ENCODE results near the gene KCTD16.

KCTD16 gene

DNA sequence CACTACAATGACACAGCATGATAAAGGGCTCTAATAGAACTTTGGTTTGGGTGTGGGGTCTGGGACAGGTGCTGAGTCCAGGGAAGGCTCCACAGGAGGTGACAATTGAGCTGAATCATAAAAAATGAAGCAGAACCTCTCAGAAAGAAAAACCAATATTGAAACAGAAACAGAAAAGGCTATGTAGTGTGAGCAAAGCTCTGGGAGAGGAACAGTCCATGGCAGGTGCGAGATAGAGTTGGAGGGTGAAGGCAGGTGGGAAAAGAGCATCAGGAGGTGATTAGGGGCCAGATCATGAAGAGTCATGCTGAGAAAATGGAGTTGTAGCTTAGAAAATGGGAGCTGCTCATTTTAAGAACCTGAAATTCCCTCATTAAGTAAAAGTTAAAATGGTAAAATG is 164.9 kb downstream of the KCTD16 start:
- DNase-seq (ENCODE audit: low spot score) = no peak

DNA sequence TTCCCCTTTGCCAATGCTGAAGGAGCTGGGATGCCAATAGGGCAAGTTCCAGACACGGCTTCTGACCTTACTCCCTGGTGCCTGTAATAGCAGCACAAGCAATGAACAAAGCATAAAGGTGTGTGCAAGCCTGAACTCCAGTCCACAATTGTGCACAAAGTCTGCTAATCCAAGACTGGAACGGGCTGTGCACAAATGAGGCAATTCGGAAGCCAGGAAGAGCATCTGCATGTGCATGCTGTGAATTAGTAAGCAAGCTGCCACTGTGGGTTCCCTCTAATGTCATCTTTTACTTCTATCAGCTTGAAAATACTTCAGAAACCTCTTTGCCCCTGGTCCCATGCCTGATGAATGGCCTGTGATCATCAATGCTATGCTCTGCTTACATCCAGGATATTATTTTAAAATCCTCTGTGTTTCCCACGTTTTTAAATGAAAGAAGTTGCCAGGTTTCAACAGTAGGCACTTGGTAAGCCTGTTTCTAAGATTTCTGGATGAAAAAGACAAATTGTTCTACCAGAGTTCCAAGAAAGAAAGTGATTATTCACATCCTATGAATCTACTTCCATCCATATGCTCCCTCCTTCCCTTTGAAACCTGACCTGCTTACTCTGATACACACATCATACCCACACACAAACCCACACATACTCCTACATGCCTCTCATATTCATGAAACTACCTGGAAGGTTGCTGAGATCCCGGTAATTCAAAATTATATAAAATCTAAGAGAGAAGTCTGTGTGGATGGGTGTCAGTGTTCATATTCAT is 165.7 kb downstream of the KCTD16 start:
- no peak for DNase-seq (ENCODE audit: low spot score)

DNA sequence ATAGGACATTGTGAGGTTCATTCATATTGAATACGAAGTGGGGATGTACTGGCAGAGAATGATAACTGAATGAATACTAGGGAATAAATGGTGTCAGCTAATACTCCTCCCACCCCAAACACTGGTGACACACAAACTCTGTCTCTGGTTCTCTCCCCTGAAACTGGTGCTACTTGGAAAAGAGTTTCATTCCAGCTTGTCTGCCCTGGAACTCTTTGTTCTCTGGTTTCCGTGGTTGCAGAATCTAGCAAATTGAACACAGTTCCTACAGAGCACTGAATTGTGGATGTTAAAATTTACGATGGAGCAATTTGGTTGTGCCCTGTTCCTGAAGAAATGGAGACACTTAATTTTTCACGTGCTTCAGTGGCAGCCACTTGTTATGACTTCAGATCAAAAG is 181.7 kb downstream of the KCTD16 start:
- no peak for DNase-seq (ENCODE audit: low spot score)

DNA sequence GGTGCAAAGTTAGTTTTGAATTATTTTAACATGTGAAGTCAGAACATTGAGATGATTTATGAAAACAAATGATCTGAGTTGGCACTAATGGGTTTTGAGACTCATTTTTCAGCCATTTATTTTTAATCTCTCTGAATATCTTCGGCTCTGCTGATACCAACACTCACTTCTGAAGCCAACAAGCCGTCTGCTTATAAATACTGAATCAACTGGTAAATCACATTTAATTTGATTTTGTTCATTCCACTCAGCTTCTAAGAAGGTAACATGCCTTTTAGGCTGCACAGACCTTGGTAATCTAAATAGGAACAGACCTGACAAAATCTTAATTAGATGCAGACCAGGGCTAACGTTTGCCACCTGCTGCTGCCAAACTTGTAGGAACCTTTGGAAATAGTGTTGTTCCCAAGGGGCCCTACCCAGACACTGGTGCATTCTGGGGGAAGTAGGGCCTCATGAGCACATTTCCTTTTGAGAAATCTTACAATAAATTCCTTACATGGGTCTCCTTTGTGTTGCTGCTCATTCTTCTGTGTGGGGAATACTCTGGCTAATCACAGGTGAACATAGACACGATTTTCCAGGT is 182.2 kb downstream of the KCTD16 start:
- no peak for DNase-seq (ENCODE audit: low spot score)

DNA sequence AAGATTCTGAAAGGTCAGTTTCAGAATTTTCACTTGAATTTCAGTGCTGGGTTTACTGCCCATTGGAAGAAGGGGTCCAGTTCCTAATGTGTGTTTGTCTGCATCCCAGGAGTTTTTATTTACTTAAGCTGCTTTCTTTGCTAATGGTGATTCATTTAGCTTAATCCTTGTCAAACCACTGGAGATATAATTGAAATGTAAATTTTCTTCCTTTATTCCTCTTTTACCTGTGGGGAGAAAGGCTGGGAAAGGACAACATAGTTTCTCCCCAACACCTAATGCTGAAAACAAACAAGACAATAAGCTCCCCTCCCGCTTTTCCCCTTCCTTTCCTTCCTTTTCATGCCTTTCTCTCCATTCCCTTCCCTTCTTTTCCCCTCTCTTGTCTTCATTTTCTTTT is 185.8 kb downstream of the KCTD16 start:
- DNase-seq (ENCODE audit: low spot score) = no peak

DNA sequence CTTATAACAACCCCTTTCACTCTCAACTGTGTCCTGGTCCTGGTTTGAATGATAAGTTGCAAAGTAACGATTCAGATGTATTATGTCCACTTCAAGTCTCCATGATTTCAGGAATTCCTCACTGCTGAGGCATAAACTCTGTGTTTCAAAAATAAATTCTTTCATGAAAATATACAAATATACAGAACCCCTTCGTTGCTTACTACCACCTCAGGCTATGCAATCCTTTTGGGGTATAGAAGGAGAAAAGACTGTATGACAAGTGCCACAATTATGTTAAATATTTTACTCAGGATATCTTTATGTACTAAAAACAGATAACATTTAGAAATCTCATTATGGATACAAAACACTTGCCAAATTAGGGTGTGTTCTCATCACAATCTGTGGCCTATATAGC is 190.7 kb downstream of the KCTD16 start:
- DNase-seq (ENCODE audit: low spot score) = no peak

DNA sequence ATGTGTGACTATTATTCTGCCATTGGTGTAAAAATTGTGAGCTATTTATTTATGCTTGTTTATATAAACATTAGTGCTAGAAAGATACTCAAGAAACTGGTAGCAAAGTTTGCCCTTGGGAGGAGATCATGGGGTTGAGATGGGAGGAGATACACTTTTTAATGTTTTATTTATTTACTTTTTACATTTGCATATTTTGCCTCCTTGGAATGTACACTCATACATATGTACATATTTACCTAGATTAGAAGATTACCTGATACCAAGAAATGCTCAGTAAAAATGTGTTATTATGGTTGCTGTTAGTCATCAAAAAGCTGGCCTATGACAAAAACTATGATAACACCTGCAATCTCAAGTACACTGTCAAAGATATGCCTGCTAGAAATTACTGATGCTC is 195.2 kb downstream of the KCTD16 start:
- DNase-seq (ENCODE audit: low spot score) = no peak

DNA sequence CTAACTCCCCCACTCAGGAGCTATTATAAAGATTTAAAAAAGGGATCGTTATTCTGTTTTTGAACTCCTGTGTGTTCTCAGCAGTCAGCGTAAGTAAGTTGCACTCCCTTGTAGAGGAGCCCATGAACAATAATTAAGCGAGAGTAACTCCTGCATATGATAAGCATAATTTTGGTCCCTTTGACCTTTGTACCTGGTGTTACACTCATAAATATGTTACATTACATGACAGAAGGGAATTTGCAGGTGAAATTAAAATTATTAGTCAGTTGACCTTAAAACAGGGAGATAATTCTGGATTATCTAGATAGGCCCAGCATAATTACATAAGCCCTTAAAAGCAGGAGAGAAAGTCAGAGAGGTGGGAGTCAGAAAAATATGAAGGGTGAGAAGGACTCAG is 197.3 kb downstream of the KCTD16 start:
- DNase-seq (ENCODE audit: low spot score) = no peak

DNA sequence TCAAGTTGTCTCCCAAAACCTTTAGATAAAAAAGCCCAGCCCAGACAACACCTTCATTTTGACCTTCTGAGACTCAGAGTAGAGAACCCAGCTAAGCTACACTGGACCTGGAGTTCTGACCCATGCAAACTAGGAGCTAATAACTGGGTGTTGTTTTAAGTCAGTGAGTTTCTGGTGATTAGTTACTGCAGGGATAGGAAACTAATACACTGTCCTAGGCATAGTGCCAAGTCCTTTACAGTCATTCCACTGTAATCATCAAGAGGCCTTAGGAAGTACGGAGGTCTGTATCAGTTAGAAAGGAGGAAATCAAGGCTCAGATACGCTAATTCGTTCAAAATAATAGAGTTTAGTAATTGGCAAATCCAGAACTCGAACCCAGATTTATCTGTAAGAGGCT is 197.9 kb downstream of the KCTD16 start:
- DNase-seq (ENCODE audit: low spot score) = no peak

DNA sequence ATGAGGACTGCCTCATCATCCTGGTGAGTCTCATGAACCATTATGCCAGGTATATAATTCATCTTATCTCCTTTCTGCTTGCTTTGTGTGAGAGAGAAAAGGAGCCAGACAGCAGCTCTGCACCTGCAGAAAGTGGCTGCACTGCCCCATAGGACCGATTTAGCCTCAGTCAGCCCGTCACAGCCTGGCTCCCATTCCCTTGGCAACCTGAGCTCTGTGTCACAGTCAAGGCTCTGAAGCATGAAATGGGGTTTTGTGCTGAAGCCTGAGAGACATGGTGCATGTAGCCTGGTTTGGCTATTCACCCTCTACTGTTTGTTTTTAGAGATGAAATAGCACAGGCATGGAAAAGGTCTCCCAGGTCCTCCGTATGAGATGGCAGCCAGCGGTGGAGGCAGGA is 198.3 kb downstream of the KCTD16 start:
- no peak for DNase-seq (ENCODE audit: low spot score)

DNA sequence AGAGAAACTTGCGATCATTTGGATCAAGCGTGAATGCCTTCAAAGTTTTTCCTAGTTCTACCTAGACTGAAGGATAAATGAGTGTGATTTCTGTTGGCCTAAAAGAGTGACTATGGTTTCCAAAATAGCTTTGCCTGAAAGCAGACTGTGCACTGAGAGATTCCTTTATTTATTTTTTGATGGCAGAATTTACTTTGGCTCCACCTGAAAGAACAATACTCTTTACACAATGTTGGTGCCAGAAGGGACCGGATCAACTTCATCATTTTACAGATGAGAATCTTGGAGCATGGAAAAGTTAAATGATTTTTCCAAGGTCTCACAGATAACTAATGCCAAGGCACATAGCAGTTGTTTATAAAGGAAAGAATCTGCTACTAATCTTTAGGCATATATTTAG is 199.6 kb downstream of the KCTD16 start:
- no peak for DNase-seq (ENCODE audit: low spot score)

DNA sequence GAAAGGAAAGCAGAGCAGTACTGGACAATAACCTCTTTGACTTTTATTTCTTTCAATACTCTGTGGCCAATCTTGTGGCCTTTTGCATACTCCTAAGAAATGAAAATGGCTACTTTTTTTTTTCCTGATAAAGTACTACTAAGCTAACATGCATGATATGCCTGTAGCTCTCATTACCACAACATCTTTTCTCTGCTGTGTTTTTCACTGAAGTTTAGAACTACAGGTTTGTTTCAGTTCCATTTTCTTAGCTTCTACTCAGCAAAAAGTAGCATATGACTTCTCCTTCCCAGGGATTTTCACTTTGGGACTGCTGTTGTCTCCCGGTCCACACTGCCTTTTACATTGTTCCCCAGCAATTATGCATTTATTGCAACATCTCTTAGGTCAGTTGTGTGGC is 204.0 kb downstream of the KCTD16 start:
- DNase-seq (ENCODE audit: low spot score) = no peak

DNA sequence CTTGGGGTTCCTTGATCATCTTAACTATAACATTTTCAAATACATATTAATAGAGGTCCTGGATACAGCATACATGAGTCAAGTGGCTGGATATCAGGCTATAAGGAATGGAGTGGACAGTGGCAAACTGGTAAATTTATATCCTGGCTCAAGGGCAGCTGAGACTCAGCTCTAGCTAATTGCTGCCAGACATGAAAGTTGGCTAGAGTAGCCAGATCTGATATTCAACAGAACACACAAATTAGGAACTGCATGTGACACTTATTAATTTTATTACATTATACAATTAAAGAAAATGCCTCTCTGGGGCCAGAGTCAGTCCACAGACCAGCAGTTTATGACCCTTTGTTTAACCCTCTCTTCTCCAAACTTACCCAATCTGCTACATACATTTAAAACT is 206.5 kb downstream of the KCTD16 start:
- DNase-seq (ENCODE audit: low spot score) = no peak

DNA sequence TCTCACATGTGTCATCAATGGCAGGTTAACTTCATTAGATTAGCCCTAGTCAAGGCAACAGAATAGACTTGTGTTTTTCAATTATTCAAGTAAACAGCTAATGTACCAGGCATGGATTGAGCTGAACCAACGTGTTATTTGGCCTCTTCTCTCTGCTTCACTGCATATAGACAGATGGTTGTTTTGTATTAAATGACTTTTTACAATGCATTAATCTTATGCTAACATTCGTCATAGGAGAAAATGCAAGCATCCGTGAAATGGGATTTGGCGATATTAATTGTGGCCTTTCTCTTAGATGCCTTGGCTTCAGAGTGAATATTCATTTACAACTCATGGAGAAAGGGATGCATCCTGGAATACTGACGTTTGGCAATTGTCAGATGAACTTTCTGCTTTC is 208.0 kb downstream of the KCTD16 start:
- no peak for DNase-seq (ENCODE audit: low spot score)

DNA sequence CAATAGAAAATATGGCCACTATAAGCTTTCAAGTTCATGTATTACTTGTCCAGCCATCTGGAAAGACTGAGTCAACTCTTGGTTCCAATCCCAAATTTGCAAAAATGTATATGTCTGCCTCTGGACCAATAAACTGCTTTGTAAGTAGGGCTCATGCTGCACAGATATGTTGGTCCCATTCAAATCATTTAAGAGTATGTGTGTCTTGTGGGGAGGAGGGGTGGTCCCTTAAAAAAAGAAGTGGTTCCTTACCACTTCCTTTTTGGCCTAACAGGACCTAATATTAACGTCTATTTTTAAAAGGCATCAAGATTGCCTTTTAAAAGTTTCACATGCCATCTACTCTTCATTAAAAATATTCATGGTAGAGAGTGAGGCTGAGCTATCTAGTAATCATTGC is 214.9 kb downstream of the KCTD16 start:
- no peak for DNase-seq (ENCODE audit: low spot score)

DNA sequence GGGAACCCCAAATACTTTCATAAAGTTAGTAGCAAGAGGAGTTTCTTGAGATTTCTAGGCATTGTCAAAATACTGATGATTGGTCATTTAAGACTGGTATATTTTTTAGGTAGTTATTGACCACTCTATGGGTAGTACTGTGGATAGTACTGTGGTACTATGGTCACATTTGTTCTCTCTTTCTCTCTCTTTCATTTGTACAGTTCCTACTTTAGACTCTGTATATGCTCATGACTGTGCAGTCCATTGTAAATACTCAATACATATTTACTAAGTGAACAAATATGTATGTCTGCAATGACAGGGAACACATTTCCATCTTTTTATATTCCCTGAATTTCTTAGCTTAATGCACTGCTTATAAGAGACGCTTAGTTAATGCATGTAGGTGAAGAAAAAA is 215.6 kb downstream of the KCTD16 start:
- DNase-seq (ENCODE audit: low spot score) = no peak

DNA sequence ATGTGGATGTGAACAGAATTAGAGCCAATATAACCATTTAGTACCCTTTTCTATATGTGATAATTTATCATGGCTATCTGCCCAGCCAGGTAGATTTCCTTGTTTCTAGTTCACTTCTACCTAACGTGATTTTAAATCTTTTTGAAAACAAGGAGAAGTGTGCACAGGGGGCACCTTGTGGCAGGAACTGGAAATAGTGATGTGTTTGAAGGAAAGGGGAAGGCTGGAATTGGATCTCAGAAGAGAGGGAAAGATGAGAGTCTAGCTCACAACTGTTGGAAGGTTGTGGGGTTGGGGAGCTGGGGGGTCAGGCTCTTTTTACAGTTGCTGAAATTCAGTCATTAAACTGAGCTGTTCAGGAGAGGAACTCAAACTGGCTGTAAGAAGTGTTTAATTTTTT is 219.5 kb downstream of the KCTD16 start:
- DNase-seq (ENCODE audit: low spot score) = no peak

DNA sequence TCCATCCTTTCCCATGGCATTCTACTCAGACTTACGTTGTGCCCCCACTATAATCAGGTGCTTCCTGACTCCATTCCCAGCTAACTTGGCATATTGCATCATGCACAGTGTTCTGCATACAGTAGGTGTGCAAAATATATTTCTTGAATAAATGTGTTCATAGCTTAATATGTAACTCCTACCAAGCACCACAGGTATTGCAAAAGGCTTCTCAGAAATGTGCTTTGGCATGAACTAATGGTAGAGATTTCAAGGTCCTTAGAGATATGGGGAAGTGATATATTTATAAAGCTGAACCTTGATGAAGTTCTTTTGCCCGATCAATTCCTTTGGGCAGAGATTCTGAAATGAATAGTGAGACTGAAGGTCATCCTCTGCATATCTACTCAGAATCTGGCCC is 220.4 kb downstream of the KCTD16 start:
- no peak for DNase-seq (ENCODE audit: low spot score)

DNA sequence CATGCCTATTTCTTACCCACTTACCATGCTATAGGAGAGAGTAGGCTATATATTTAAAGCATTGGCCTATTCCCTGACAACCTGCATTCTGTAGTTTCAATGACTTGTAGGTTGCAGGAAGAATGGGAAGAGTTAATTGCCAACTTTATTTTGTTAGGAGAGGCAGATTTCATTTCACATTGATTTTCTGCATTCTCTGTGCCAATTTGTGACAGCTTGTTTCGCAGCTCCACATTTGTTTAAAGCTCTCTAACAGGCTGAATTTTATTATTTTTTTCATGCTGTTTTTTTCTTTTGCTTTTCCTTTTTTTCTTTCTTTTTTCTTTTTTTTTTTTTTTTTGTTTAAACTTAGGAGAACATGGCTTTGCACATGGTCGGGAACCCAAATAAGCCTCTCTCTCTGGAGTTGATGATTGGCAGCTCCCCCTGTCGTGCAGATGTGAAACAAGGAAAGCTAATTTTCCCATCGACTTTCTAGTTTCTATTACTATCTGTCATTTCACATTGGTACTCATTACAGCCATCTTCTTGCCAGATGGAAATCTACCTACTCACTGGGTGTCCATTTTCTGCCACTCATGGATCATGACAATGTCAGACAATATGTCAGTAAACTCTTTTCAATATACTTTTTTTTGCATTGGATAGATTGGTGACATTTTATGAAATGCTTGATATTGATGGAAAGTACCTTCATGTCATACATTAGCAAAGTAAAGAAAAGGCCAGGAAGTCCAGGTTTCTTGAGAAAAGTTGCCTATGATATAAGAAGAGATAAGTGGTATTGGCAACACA is 223.2 kb downstream of the KCTD16 start:
- no peak for DNase-seq (ENCODE audit: low spot score)

DNA sequence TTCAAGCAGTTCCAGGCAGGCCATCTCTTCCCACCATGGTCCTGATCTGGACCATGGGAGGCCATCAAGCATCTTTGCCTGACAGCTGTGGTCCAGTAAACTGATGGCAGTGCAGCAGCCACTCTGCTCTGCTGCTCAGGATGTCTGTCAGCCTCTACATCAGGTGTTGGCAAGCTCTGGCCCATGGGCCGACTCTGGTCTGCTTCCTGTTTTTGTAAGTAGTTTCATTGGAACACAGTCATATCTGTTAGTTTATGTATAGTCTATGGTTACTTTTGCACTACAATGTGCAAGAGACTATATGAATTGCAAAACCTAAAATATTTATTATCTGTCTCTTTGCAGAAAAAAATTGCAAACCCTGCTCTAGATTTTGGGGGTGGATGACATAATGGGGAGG is 225.0 kb downstream of the KCTD16 start:
- DNase-seq (ENCODE audit: low spot score) = no peak

DNA sequence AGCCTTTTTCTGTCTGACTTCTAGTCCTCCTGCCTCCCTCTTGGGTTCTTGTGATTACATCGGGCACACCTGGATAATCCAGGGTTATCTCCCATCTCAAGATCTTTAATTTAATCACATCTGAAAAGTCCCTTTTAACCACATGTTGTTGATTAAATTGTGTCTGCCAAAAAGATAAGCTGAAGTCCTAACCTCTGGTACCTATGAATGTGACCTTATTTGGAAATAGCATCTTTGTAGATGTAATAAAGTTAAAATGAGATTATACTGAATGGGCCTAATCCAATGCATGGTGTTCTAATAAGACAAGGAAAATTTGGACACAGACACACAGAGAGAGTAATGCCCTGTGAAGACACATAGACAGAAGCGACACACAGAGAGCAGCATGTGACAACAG is 232.4 kb downstream of the KCTD16 start:
- DNase-seq (ENCODE audit: low spot score) = no peak

DNA sequence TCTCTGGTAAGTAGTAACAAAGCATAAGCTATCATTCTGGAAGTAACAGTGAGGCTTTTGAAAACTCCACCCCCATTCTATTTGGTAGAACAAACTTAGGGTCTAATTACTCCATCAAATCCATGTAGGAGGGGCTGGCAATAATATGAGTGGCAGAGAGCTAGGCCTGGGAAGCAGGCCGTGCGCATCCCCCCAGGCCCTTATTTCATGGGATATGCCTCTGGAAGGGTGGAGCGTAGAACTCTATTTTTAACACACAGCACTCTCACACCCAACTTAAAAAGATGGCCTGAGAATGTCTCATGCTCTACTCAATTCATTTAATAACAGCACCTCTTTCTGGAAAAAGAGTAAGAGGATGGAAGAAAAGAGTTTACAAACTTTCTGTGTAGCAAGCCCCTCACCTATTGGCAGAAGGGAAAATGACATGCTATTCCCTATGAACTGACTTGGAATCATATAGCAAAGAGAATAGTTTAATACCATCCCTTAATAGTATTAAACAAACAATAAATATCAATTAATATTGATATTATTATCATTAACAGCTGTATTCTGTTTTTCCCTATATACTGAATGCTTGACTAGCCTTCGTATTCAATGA is 233.2 kb downstream of the KCTD16 start:
- no peak for DNase-seq (ENCODE audit: low spot score)

DNA sequence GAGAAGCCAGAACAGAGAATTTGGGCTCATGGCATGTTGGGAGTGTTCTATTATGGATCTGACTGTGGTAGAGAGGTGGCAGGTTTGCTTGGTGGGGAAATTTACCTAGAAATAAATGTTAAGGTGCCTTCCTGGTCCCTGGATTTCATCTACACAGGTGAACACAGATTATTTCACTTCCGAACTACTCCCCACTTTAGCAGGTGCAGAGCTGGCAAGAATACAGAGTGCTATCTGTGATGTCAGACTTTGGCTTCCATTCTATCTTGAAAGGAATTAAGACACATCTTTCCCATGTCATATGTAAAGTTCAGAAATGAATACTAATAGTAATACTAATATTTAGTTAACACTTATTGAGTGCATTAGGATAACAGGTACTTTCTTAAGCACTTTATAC is 234.0 kb downstream of the KCTD16 start:
- DNase-seq (ENCODE audit: low spot score) = no peak

Data from LoVo (cell line).